Measurements from ENCODE around the gene TYK2.

TYK2 gene

GRCh38 chr19:10419200-10419645 lies 38.9 kb upstream of the TYK2 start (continued):
- TF ChIP-seq ZIC2 (tag by site-specific recombination; IDR thresholded peaks at IDR 0.05) (peak; percentile 72), ZNF48 (tag by site-specific recombination; IDR thresholded peaks at IDR 0.05) (no peak), ZNF488 (tag by site-specific recombination; IDR thresholded peaks at IDR 0.05) (peak; percentile 11; the same call in 1 of the 2 replicates), ZNF670 (tag by site-specific recombination; IDR thresholded peaks at IDR 0.05; ENCODE audit: low read depth) (no peak), YY2 (tag by site-specific recombination; IDR thresholded peaks at IDR 0.05) (no peak), GLIS1 (tag by site-specific recombination; IDR thresholded peaks at IDR 0.05) (peak; percentile 67; the same call in 1 of the 2 replicates), ZNF654 (tag by site-specific recombination; IDR thresholded peaks at IDR 0.05; ENCODE audit: low read depth) (no peak), ZBTB7A (tag by site-specific recombination; IDR thresholded peaks at IDR 0.05; ENCODE audit: low read depth) (0 out of 2 replicates have a peak, but pooled peaks have one; percentile 8), ZNF214 (tag by site-specific recombination; IDR thresholded peaks at IDR 0.05; ENCODE audit: borderline replicate concordance) (no peak), YY1 (tag by site-specific recombination; IDR thresholded peaks at IDR 0.05) (no peak), ZNF350 (tag by site-specific recombination; IDR thresholded peaks at IDR 0.05) (no peak), ZNF37A (tag by site-specific recombination; IDR thresholded peaks at IDR 0.05) (no peak), ZNF645 (tag by site-specific recombination; IDR thresholded peaks at IDR 0.05) (no peak), ZNF747 (tag by site-specific recombination; IDR thresholded peaks at IDR 0.05) (no peak), ZBTB10 (tag by site-specific recombination; IDR thresholded peaks at IDR 0.05) (peak; percentile 69; the same call in 1 of the 2 replicates), ZNF248 (tag by site-specific recombination; IDR thresholded peaks at IDR 0.05) (no peak), KLF10 (tag by site-specific recombination; IDR thresholded peaks at IDR 0.05) (peak; percentile 61; the same call in 1 of the 2 replicates), PBX3 (CRISPR knock-in tag; IDR thresholded peaks at IDR 0.05) (no peak), GLIS2 (tag by site-specific recombination; IDR thresholded peaks at IDR 0.05) (peak; percentile 78), ZNF184 (tag by site-specific recombination; IDR thresholded peaks at IDR 0.05) (no peak), ZNF423 (tag by site-specific recombination; IDR thresholded peaks at IDR 0.05) (peak; percentile 15; the same call in 1 of the 2 replicates), SCRT2 (tag by site-specific recombination; IDR thresholded peaks at IDR 0.05) (no peak), SETDB1 (IDR thresholded peaks at IDR 0.05; ENCODE audit: insufficient read length, low read length) (no peak), ZBTB48 (tag by site-specific recombination; IDR thresholded peaks at IDR 0.05) (no peak)
- TF ChIP-seq, protein P1, sequence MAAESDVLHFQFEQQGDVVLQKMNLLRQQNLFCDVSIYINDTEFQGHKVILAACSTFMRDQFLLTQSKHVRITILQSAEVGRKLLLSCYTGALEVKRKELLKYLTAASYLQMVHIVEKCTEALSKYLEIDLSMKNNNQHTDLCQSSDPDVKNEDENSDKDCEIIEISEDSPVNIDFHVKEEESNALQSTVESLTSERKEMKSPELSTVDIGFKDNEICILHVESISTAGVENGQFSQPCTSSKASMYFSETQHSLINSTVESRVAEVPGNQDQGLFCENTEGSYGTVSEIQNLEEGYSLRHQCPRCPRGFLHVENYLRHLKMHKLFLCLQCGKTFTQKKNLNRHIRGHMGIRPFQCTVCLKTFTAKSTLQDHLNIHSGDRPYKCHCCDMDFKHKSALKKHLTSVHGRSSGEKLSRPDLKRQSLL (tag by site-specific recombination; IDR thresholded peaks at IDR 0.05), result no peak; the same call in 1 of the 2 replicates
- TF ChIP-seq, protein P2, sequence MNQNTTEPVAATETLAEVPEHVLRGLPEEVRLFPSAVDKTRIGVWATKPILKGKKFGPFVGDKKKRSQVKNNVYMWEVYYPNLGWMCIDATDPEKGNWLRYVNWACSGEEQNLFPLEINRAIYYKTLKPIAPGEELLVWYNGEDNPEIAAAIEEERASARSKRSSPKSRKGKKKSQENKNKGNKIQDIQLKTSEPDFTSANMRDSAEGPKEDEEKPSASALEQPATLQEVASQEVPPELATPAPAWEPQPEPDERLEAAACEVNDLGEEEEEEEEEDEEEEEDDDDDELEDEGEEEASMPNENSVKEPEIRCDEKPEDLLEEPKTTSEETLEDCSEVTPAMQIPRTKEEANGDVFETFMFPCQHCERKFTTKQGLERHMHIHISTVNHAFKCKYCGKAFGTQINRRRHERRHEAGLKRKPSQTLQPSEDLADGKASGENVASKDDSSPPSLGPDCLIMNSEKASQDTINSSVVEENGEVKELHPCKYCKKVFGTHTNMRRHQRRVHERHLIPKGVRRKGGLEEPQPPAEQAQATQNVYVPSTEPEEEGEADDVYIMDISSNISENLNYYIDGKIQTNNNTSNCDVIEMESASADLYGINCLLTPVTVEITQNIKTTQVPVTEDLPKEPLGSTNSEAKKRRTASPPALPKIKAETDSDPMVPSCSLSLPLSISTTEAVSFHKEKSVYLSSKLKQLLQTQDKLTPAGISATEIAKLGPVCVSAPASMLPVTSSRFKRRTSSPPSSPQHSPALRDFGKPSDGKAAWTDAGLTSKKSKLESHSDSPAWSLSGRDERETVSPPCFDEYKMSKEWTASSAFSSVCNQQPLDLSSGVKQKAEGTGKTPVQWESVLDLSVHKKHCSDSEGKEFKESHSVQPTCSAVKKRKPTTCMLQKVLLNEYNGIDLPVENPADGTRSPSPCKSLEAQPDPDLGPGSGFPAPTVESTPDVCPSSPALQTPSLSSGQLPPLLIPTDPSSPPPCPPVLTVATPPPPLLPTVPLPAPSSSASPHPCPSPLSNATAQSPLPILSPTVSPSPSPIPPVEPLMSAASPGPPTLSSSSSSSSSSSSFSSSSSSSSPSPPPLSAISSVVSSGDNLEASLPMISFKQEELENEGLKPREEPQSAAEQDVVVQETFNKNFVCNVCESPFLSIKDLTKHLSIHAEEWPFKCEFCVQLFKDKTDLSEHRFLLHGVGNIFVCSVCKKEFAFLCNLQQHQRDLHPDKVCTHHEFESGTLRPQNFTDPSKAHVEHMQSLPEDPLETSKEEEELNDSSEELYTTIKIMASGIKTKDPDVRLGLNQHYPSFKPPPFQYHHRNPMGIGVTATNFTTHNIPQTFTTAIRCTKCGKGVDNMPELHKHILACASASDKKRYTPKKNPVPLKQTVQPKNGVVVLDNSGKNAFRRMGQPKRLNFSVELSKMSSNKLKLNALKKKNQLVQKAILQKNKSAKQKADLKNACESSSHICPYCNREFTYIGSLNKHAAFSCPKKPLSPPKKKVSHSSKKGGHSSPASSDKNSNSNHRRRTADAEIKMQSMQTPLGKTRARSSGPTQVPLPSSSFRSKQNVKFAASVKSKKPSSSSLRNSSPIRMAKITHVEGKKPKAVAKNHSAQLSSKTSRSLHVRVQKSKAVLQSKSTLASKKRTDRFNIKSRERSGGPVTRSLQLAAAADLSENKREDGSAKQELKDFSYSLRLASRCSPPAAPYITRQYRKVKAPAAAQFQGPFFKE (tag by site-specific recombination; IDR thresholded peaks at IDR 0.05; ENCODE audit: borderline replicate concordance), result no peak
- TF ChIP-seq, protein P3, sequence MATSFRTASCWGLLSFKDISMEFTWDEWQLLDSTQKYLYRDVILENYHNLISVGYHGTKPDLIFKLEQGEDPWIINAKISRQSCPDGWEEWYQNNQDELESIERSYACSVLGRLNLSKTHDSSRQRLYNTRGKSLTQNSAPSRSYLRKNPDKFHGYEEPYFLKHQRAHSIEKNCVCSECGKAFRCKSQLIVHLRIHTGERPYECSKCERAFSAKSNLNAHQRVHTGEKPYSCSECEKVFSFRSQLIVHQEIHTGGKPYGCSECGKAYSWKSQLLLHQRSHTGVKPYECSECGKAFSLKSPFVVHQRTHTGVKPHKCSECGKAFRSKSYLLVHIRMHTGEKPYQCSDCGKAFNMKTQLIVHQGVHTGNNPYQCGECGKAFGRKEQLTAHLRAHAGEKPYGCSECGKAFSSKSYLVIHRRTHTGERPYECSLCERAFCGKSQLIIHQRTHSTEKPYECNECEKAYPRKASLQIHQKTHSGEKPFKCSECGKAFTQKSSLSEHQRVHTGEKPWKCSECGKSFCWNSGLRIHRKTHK (tag by site-specific recombination; IDR thresholded peaks at IDR 0.05), result no peak

Measured in HEK293 (cell line).